SK-N-SH treated with all-trans-retinoic acid at 6 μM for 48 hours (cell line): ENCODE results near the gene MED6.

ENCODE experiments used
- ATAC-seq: fragments of 200-7000 bp; cut with Tn5 transposase; 3 replicates; pipeline ENCODE4 v1.9.1; 2020; ENCODE audit warnings: mild to moderate bottlenecking, moderate library complexity
- ARNTL ChIP-seq: fragments of 450-650 bp; formaldehyde crosslinking; IDR thresholded peaks from 2 replicates; pipeline ENCODE4 v1.5.0; 2020; ENCODE audit warnings: low read depth, mild to moderate bottlenecking, moderate library complexity, borderline replicate concordance
- BACH2 ChIP-seq: fragments of 250-450 bp; sonication (Bioruptor Pico); IDR thresholded peaks from 2 replicates; pipeline ENCODE4 v1.9.0; 2021; ENCODE audit warnings: mild to moderate bottlenecking, borderline replicate concordance
- CSDC2 ChIP-seq: fragments of 250-450 bp; sonication (Bioruptor Pico); IDR thresholded peaks from 2 replicates; pipeline ENCODE4 v1.5.0; 2020; ENCODE audit warnings: mild to moderate bottlenecking, moderate library complexity
- CSRNP3 ChIP-seq: fragments of 250-450 bp; sonication (Bioruptor Pico); IDR thresholded peaks from 2 replicates; pipeline ENCODE4 v1.5.1; 2021; ENCODE audit warnings: mild to moderate bottlenecking, moderate library complexity
- ESRRG ChIP-seq: fragments of 250-450 bp; sonication (Bioruptor Pico); IDR thresholded peaks from 2 replicates; pipeline ENCODE4 v1.6.1; 2021; ENCODE audit warnings: mild to moderate bottlenecking
- GLIS3 ChIP-seq: fragments of 250-450 bp; sonication (Bioruptor Pico); IDR thresholded peaks from 2 replicates; pipeline ENCODE4 v1.5.0; 2020; ENCODE audit warnings: mild to moderate bottlenecking, moderate library complexity
- ISL1 ChIP-seq: fragments of 250-450 bp; sonication (Bioruptor Pico); IDR thresholded peaks from 2 replicates; pipeline ENCODE4 v2.1.2; 2022; ENCODE audit warnings: mild to moderate bottlenecking, moderate library complexity
- OSR1 ChIP-seq: fragments of 250-450 bp; sonication (Bioruptor Pico); IDR thresholded peaks from 2 replicates; pipeline ENCODE4 v1.8.0; 2022; ENCODE audit warnings: moderate library complexity, mild to moderate bottlenecking, inconsistent platforms
- PATZ1 ChIP-seq: fragments of 250-450 bp; sonication (Bioruptor Pico); IDR thresholded peaks from 2 replicates; pipeline ENCODE4 v1.8.0; 2020; ENCODE audit warnings: mild to moderate bottlenecking, moderate library complexity, borderline replicate concordance
- POU6F1 ChIP-seq: fragments of 250-450 bp; sonication (Bioruptor Pico); IDR thresholded peaks from 2 replicates; pipeline ENCODE4 v1.8.0; 2021; ENCODE audit warnings: low read depth, mild to moderate bottlenecking, moderate library complexity, borderline replicate concordance
- PPARA ChIP-seq: fragments of 250-450 bp; sonication (Bioruptor Pico); IDR thresholded peaks from 2 replicates; pipeline ENCODE4 v1.5.0; 2020; ENCODE audit warnings: mild to moderate bottlenecking, borderline replicate concordance
- RARB ChIP-seq: fragments of 250-450 bp; sonication (Bioruptor Pico); IDR thresholded peaks from 2 replicates; pipeline ENCODE4 v1.8.0; 2021; ENCODE audit warnings: mild to moderate bottlenecking, moderate library complexity
- SNAI2 ChIP-seq: fragments of 250-450 bp; sonication (Bioruptor Pico); IDR thresholded peaks from 2 replicates; pipeline ENCODE4 v1.5.0; 2020; ENCODE audit warnings: mild to moderate bottlenecking, moderate library complexity
- TCF4 ChIP-seq: fragments of 250-450 bp; sonication (Bioruptor Pico); IDR thresholded peaks from 2 replicates; pipeline ENCODE4 v1.8.0; 2021; ENCODE audit warnings: mild to moderate bottlenecking, moderate library complexity, borderline replicate concordance
- TOX ChIP-seq: fragments of 250-450 bp; sonication (Bioruptor Pico); IDR thresholded peaks from 2 replicates; pipeline ENCODE4 v1.8.0; 2021; ENCODE audit warnings: mild to moderate bottlenecking, moderate library complexity, borderline replicate concordance
- TSHZ2 ChIP-seq: fragments of 250-450 bp; sonication (Bioruptor Pico); IDR thresholded peaks from 2 replicates; pipeline ENCODE4 v1.5.0; 2020; ENCODE audit warnings: mild to moderate bottlenecking, moderate library complexity
- ZC3H10 ChIP-seq: fragments of 250-450 bp; sonication (Bioruptor Pico); IDR thresholded peaks from 2 replicates; pipeline ENCODE4 v1.5.1; 2021; ENCODE audit warnings: mild to moderate bottlenecking, moderate library complexity
- ZFP3 ChIP-seq: fragments of 250-450 bp; sonication (Bioruptor Pico); IDR thresholded peaks from 2 replicates; pipeline ENCODE4 v1.5.0; 2020; ENCODE audit warnings: mild to moderate bottlenecking, moderate library complexity
- ZFP30 ChIP-seq: fragments of 450-650 bp; formaldehyde crosslinking; IDR thresholded peaks from 2 replicates; pipeline ENCODE4 v1.5.0; 2022; ENCODE audit warnings: mild to moderate bottlenecking, moderate library complexity
- ZNF565 ChIP-seq: fragments of 450-650 bp; formaldehyde crosslinking; conservative IDR thresholded peaks from 2 replicates; pipeline ENCODE4 v1.5.0; 2020; ENCODE audit warnings: low read depth, mild to moderate bottlenecking, moderate library complexity
- ZNF70 ChIP-seq: fragments of 450-650 bp; formaldehyde crosslinking; IDR thresholded peaks from 2 replicates; pipeline ENCODE4 v1.5.0; 2020; ENCODE audit warnings: mild to moderate bottlenecking, moderate library complexity
- ZNF8 ChIP-seq: fragments of 450-650 bp; formaldehyde crosslinking; IDR thresholded peaks from 2 replicates; pipeline ENCODE4 v1.5.0; 2020; ENCODE audit warnings: mild to moderate bottlenecking, moderate library complexity

The MED6 gene

GRCh38 chr14:70619708-70620107 is 19.3 kb upstream of the MED6 start:
- ATAC-seq, result no peak
- TF ChIP-seq SNAI2 (CRISPR knock-in tag) (no peak), GLIS3 (CRISPR knock-in tag) (no peak), ZNF565 (CRISPR knock-in tag) (no peak), TOX (CRISPR knock-in tag) (no peak), ESRRG (CRISPR knock-in tag) (no peak), TCF4 (CRISPR knock-in tag) (no peak), PPARA (CRISPR knock-in tag) (no peak), ARNTL (no peak), CSDC2 (no peak), ZFP30 (CRISPR knock-in tag) (no peak), ZNF8 (CRISPR knock-in tag) (no peak), ZNF70 (CRISPR knock-in tag) (no peak), PATZ1 (CRISPR knock-in tag) (no peak), ZC3H10 (CRISPR knock-in tag) (no peak), OSR1 (CRISPR knock-in tag) (no peak)

- no peak for TF ChIP-seq ISL1 (CRISPR knock-in tag)
- no peak for TF ChIP-seq OSR1 (CRISPR knock-in tag)
- TF ChIP-seq CSRNP3 (CRISPR knock-in tag), result no peak
- no peak for TF ChIP-seq TOX (CRISPR knock-in tag)
- TF ChIP-seq ESRRG (CRISPR knock-in tag), result no peak
- TF ChIP-seq ZFP3 (CRISPR knock-in tag), result no peak
- no peak for TF ChIP-seq CSDC2
- no peak for TF ChIP-seq RARB (CRISPR knock-in tag)
- TF ChIP-seq BACH2 (CRISPR knock-in tag), result no peak
- TF ChIP-seq SNAI2 (CRISPR knock-in tag), result no peak
- TF ChIP-seq TSHZ2, result no peak
- no peak for TF ChIP-seq PPARA (CRISPR knock-in tag)
- TF ChIP-seq ZNF8 (CRISPR knock-in tag), result no peak
- no peak for TF ChIP-seq ZNF565 (CRISPR knock-in tag)
- no peak for ATAC-seq
Measured at GRCh38 chr14:70618314-70618713, 17.9 kb upstream of the MED6 start.

- TF ChIP-seq OSR1 (CRISPR knock-in tag), result no peak
- ATAC-seq, result no peak
Measured at GRCh38 chr14:70616646-70617045, 16.2 kb upstream of the MED6 start.

GRCh38 chr14:70611216-70611615 is 10.8 kb upstream of the MED6 start:
- no peak for TF ChIP-seq ZFP3 (CRISPR knock-in tag)
- ATAC-seq, result no peak

- ATAC-seq, result no peak
- TF ChIP-seq CSRNP3 (CRISPR knock-in tag) (no peak), ESRRG (CRISPR knock-in tag) (no peak), TCF4 (CRISPR knock-in tag) (no peak), ZC3H10 (CRISPR knock-in tag) (no peak), ARNTL (no peak), TSHZ2 (no peak), POU6F1 (CRISPR knock-in tag) (no peak), CSDC2 (no peak)
Measured at GRCh38 chr14:70602254-70602653, 1.8 kb upstream of the MED6 start.
